Stimulated activated CD4-positive, alpha-beta T cell treated with anti-CD3 and anti-CD28 coated beads, Interleukin-15, amount 100 ng/mL, for 1 hour (primary cell): Measurements from ENCODE around the gene GBP2.
"Not testable (repeated sequence)": the region's sequence is repeated elsewhere in the genome, so short reads cannot be mapped to it uniquely, and the experiment has no call there.

Experiments
- DNase-seq, 2 donors: peaks; one replicate each; pipeline ENCODE4 v3.0.0-alpha.2; 2020; ENCODE audit warnings: low read depth in 1 of 2, low spot score in 1 of 2

The GBP2 gene

DNA sequence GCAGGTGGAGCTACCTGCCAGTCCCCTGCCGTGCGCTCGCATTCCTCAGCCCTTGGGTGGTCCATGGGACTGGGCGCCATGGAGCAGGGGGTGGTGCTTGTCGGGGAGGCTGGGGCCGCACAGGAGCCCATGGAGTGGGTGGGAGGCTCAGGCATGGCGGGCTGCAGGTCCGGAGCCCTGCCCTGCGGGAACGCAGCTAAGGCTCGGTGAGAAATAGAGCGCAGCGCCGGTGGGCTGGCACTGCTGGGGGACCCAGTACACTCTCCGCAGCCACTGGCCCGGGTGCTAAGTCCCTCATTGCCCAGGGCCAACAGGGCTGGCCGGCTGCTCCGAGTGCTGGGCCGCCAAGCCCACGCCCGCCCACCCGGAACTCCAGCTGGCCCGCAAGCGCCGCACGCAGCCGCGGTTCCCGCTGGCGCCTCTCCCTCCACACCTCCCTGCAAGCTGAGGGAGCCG is 2.1 kb upstream of the GBP2 start:
- DNase-seq, result not testable (repeated sequence)

DNA sequence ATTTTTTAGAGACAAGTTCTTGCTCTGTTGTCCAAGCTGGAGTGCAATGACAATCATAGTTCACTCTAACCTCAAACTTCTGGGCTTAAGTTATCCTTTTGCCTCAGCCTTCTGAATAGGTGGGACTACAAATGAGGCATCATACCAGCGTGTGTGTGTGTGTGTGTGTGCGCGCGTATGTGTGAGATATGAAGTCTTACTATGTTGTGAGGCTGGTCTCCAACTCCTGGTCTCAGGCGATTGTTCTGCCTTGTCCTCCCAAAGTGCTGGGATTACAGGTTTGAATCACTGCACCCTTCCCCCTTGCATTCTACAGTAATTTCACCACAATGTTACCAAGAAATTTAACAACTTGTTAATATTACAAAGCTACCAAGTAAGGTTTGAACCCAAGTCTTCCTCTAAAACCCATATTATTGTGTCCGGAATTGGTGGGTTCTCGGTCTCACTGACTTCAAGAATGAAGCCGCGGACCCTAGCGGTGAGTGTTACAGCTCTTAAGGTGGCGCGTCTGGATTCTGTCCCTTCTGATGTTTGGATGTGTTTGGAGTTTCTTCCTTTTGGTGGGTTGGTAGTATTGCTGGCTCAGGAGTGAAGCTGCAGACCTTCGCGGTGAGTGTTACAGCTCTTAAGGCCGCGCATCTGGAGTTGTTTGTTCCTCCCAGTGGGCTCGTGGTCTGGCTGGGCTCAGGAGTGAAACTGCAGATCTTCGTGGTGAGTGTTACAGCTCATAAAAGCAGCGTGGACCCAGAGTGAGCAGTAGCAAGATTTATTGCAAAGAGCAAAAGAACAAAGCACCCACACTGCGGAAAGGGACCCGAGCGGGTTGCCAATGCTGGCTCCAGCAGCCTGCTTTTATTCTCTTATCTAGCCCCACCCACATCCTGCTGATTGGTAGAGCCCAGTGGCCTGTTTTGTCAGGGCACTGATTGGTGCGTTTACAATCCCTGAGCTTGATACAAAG is 970 bp upstream of the GBP2 start:
- DNase-seq, result peak; percentile 56

DNA sequence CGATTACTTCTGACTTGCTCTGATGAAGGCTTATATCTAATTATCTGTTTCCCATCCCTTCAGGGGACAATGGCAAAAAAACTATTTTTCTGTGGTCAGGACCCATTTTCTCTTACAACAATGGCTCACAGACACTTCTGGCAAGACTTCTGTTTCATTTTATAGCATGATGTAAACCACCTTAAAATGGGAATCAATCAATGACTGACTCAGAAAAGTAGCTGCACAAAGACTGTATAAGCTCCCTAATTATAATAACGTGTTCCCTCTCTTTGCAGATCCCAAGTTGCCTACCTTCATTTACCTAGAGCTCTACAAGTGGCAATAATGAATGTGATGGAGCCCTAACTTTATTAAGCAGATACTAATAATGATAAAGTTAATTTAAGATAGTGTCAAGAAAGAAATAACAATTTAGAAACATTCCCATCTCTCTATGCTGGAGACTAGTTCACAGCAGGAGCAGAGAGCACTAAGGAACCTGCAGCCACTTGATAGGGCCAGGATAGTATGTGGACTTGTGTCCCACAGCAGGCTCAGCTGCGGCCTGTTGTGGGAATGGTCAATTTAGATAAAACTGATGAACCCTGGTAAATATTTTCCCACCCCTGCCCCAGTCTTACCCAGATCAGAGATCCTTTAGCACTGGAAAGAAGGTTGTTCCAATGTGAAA is 538 bp downstream of the GBP2 start:
- DNase-seq, result no peak

DNA sequence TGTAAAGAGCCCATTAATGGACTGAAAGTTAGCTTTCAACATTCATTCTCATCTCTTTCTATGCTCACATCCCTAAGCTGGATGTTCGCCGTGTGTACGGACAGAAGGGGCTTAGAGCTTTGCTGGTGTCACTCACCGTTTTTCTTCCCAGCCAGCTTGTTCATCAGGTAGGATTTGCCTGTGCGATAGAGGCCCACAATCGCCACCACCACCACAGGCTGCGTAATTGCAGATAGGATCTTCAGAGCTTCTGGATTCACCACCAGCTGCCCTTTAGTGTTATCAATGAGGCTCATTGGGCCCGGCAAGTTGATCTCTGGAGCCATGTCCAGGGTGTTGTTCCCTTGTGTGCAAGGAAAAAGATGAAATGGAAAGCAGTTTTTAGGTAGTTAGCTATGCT is 4.3 kb downstream of the GBP2 start:
- no peak for DNase-seq

DNA sequence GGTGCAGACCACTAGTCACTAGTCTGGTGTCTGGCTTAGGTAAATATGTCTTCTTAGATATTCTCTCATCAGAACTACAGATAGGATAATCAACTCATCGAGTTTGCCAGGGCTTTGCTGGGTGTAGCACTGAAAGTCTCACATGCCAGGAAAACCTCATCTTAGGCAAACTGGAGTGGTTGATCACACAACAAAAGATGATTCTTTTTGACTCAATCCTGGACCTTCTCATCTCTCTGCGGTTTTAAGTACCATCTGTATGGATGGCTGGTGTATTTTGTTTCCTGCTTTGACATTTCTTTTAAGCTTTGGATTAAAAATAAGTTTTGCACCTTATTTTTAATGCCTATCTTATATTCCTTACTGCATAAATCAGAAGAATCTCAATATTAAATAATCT is 11.3 kb downstream of the GBP2 start:
- no peak for DNase-seq

DNA sequence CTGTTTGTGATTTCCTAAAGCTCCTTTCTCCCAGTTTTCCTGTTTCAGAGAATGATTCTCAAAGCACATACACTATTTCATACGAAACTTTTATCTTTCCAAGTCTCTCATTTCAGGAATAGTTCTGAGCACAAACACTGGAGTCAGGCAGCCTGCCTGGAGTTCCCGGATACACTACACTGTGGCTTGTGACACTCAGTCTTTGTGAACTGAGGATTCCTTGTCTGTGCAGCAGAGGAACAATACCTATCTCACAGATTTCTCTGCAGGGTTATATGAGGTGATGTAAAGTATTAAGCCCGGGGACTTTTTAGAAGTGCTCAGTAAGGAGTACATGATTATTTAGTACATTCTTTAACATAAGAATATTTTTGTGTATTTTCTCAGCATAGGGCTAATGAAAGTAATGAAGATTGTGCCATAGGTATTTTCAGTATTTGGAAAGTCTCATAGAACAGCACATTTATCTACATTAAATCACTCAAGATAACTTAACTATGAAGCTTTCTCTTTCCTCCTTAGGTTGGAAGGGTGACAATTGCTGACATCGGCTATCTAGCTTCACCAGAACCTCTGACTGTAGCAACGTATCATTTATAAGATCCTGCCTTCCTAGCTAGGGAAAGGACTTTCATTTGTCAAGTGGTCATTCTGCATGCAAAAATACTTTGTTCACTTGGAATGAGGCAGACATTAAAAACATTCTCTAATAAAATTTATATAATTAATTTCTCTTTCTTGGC is 12.9 kb downstream of the GBP2 start:
- no peak for DNase-seq

DNA sequence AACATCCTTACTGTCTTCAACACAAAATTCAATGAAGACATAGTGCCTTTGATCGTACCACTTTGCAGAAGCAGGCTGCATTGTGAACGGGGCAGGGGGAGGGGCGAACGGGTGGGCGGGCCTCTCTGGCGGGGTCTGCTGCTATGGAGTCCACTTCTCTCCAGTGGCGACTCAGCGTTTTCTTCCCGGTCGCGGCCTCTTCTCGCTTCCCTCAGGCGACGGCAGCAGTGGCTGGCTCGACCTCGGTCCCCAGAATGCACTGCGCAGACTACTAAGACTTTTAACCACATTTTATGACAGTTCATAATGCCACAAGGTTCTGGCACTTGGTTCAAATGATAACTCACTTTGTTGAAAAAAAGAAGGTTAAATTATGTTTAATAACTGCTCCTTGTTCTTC is 21.2 kb downstream of the GBP2 start:
- DNase-seq, result no peak

DNA sequence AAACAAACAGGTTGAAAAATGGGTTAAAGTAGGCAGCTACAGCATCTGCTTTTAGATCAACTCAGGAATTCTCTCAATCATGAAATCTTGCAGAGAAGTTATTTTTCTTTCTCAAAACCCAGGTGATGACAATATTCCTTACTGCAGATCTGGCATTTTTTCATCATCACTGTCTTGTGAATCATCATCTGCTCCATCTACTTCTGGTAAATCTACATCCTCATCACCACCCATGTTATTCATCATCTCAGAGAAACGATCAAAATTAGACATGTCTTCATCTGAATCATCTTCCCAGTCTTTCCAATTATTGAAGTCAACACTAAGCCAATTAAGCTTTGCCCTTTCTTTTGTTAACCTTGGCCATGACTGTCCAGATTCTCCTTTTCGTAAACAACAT is 21.8 kb downstream of the GBP2 start:
- no peak for DNase-seq

DNA sequence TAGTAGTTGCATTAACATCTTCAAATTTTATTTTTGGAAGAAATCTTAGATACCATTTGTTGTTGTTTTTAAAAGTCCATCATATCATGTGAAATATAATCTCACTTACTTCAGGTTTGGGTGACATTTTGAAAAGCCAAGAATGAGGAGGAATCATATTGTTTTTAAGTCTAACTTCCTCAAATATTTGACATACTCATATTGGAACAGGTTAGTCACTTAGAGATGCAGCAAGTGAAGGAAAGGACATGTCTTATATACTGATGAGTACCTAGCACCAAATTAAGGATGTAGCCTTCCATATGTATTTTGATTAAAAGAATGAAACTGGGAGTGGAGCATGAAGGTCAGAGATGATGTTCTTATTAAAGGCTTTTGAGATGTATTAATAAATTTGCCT is 23.9 kb downstream of the GBP2 start:
- no peak for DNase-seq

DNA sequence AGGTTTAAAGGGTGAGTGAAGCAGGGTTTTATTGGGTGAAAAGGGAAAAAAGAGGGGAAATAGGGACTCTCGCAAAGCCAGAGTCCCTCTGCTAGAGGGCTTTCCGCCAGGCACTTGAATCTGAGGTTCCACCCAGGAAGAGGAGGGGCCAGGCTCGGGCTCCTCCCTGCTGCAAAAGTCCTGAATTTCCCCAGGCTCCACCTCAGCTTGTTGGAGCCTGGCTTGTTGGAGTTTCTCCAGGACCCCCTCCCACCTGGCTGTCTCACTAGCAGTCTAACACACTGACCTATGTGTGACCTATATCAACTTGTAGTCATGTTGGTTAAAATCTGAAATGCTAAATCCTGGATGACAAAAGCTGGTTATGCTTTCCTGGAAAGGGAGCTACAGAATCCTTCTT is 25.5 kb downstream of the GBP2 start:
- no peak for DNase-seq

DNA sequence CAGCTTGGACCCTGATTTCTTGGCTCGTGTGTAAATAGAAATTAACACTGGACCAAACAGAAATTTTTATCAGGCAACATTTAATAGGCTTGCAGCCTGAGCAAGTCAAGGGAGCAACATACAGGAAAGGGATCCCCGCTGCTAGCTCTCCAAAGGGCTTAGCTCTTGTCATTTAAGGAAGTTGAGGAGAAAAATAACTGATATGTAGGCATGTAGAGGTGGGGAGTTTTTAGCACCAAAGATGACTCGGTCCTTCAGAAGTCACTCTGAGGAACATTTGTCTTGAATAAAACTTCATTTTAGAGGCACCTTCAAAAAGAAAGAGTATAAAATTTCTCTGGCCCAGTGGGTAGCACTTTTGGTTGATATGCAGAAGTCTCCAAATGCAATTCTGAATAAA is 27.1 kb downstream of the GBP2 start:
- DNase-seq, result no peak

DNA sequence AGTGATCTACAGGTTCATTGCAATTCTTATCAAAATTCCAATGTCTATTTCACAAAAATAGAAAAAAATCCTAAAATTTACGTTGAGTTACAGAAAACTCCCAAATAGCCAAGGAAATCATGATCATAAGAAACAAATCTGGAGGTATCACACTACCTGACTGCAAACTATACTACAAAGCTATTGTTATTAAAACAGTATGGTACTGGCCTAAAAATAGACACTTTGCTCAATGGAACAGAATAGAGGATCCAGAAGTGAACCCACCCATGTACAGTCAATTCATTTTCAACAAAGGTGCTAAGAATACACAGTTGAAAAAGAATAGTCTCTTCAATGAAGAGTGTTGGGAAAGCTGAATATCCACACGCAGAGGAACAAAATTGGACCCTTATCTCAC is 30.2 kb downstream of the GBP2 start:
- no peak for DNase-seq

DNA sequence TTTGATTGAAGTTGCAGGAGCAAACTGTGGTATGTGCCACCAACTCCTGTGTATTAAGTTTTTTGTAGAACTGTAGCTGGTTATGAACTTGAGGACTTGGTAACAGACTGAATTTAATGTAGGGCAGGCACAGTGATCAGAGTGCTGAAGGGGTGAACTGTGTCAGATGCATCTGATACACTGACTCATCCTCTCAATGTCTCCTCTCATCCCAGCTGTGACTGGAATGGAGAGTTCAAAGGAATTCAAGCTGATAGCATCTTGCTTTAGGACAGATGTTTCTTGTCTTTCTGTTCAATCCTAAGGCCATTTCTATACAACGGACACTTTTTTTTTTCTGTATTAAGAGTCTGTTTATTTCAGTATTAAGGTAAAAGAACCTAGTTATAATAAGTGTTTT is 36.0 kb downstream of the GBP2 start:
- no peak for DNase-seq

DNA sequence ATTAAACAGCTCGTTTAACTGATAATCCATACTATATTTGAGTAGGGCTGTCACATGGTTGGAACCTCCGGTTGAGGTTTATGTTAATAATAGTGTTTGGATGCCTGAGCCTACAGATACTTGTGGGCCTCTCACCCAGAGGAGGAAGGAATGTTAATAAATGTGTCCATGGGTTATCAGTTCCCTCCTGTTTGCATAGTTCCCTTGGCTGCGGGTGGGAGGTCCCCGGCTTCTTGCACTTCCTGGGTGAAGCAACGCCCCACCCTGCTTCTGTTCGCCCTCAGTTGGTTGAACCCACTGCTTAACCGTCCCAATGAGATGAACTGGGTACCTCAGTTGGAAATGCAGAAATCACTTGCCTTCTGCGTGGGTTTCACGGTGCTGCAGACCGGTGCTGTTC is 37.3 kb downstream of the GBP2 start:
- DNase-seq, result no peak

DNA sequence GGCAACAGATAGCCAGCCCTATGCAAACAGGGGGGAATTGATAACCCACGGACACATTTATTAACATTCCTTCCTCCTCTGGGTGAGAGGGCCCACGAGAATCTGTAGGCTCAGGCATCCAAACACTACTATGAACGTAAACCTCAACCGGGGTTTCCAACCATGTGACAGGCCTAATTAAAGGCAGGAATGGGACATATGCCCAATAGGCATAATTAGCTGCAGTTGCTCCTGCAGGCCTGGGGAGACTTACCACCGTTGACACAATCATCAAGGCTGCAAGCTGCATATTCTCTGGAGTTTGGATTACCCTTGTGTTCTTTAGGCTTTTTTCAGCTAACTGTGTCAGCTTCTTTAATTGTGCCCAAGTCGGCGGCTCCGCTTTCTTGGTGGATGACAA is 38.7 kb downstream of the GBP2 start:
- no peak for DNase-seq

DNA sequence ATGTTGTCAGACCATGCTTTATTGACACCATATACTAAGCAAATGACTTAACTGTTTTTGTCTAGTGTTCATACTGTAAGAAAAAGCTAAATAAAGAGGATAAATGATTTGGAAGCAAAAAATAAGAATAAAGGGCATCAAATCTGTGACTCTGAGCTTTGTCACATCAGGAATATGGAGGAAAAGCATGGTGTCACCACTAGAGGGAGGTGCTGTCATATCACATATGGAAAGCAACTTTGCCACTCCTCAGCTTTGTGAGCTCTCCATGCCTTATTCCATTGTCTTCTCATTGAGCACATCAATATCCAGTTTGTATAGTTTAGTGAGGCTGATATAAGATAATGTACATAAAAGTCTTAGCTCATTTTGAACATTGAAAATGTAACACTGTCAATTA is 40.1 kb downstream of the GBP2 start:
- DNase-seq, result no peak

DNA sequence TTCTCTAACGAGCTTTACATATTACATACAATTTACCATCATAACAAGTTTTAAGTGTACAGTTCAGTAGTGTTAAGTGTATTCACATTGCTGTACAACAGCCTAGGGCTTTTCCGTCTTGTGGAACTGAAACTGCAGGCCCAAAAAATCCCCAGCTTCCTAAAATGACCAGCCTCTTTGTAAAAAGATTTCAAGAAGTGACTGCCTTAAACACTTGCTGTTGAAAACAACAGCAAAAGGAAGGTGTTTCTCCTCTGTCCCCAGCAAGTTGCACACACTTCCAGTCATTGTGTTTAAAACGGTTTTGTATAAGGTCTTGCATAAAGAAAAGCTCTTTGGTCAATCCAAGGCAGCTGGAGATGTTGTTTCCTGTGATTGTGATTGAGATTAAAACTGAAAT is 44.9 kb downstream of the GBP2 start:
- DNase-seq, result no peak

DNA sequence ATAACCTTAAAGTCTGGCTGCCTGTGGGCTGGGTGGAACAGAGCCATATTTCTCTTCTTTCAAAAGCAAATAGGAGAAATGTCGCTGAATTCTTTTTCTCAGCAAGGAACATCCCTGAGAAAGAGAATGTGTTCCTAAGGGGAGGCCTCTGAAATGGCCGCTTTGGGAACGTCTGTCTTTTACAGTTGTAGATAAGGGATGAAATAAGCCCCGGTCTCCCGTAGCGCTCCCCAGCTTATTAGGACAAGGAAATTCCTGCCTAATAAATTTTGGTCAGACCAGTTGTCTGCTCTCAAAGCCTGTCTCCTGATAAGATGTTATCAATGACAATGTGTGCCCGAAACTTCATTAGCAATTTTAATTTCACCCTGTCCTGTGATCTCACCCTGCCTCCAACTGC is 45.8 kb downstream of the GBP2 start:
- not testable (repeated sequence) for DNase-seq

DNA sequence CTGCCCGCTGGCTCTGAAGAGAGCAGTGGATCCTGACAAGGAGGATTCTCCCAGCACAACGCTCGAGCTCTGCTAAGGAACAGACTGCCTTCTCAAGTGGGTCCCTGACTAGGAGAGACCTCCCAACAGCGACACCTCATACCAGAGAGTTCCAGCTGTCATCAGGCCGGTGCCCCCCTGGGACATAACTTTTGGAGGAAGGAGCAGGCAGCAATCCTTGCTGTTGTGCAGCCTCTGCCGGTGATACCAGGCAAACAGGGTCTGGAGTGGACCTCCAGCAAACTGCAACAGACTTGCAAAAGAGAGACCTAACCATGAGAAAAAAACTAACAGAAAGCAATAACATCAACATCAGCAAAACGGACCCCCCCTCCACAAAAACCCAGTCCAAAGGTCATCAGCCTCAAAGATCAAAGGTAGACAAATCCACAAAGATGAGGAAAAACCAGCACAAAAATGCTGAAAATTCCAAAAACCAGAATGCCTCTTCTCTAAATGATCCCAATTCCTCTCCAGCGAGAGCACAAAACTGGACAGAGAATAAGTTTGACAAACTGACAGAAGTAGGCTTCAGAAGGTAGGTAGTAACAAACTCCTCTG is 53.3 kb downstream of the GBP2 start:
- not testable (repeated sequence) for DNase-seq

DNA sequence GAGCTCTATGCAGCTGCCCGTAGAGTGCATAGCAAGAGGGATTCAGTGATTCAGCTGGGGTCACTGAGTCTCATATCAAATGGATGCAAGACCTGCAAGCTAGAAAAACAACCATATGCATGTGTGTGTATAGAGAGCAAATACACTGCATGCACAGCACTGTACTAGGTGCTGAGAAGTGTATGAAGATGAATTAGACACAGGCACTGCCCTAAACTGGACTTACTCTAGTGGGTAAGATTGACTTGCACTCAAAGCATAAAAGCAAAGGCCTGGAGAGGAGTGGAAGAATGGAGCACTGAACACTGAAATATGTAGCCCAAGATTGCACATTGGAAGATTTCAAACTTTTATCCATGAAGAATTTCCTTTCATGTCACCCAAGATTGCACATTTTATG is 55.4 kb downstream of the GBP2 start:
- no peak for DNase-seq

DNA sequence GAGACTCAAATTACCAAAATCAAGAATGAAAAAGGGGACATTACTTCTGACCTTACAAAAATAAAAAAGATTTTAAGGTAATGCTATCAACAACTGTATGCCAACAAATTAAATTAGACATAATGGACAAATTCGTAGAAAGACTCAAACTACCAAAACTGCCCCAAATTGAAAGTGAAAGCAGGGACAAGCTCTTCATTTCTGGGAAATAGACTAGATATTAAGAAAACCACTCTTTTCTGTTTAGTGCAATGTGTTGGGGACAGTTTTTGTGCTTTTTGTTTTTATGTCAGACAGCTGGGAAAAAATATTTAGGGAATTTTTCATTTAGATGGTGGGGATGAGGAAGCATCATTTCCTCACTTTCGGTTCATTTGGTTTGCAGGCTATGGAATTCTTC is 56.0 kb downstream of the GBP2 start:
- DNase-seq, result no peak
